ENCODE data around the gene LTC4S. TPM values are rescaled to one million over a fixed set of nuclear protein-coding genes. Genes with fewer than 3 reads are reported as not detected.

Gene LTC4S
- total and polyA plus RNA-seq, 4 donors = 1.3 to 3.3 (median 2.1) TPM

DNA sequence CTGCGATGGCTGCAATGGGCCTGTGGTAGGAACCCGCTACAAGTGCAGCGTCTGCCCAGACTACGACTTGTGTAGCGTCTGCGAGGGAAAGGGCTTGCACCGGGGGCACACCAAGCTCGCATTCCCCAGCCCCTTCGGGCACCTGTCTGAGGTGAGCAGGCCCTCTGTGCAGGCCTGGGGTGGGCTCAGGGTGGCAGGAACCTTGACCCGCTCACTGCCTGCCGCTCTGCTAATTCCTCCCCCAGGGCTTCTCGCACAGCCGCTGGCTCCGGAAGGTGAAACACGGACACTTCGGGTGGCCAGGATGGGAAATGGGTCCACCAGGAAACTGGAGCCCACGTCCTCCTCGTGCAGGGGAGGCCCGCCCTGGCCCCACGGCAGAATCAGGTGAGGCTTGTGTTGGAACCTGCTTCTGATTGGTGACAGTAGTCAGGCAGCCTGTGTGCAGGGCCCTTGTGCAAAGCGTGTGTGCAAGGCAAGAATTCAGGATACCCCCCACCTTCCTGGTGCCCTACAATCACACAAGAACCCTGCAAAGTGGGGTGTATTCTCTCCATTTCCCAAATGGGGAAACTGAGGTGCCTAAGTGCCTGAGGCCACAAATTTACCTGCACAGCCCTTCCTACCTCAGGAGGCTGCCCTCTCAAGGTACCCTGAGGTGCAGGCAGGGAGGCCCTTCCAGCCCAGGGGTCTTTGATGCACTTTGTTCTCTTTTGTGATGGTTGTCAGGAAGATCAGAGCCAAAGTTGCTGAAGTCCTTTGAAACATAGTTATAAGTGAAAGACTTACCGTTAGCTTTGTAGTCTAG is 30.4 kb downstream of the LTC4S start:
- no peak overlapping the region for H3K9ac ChIP-seq (ENCODE audit: low read depth in 1 of 2, low read length in 2 of 2)
- DNase-seq (ENCODE audit: low spot score) = no peak
- H3K9me3 ChIP-seq (ENCODE audit: control insufficient read depth in 4 of 4, low read length in 3 of 4) = no peaks in the 10 kb centered on the region
- H3K4me3 ChIP-seq (ENCODE audit: low read depth in 1 of 3, low read length in 3 of 3) = peak overlapping the region in 2 of 3 donors; percentile 15 to 31
- H3K27ac ChIP-seq (ENCODE audit: low read depth in 1 of 2, low read length in 2 of 2) = peak overlapping the region; percentile 10 to 36
- peaks cover 22 to 68% (median 56%) of the 10 kb centered on the region in 4 donors for H3K4me1 ChIP-seq (ENCODE audit: control insufficient read depth in 4 of 4, insufficient read depth in 4 of 4, low read length in 3 of 4)
- H3K36me3 ChIP-seq (ENCODE audit: control insufficient read depth in 4 of 4, insufficient read depth in 3 of 4, low read depth in 1 of 4, low read length in 3 of 4) = peaks cover 20 to 47% (median 37%) of the 10 kb centered on the region in 4 donors
- H3K27me3 ChIP-seq (ENCODE audit: control insufficient read depth in 4 of 4, insufficient read depth in 4 of 4, low read length in 3 of 4) = no peaks in the 10 kb centered on the region
- 50% methylated on average over 22 of the region's 22 CpGs for WGBS
- no peak for TF ChIP-seq FOXA1 (IDR thresholded peaks at IDR 0.05)
- TF ChIP-seq HNF4A (conservative IDR thresholded peaks at IDR 0.05) = no peak
- no peak for TF ChIP-seq TAF1 (conservative IDR thresholded peaks at IDR 0.05)
- no peak for TF ChIP-seq JUND (IDR thresholded peaks at IDR 0.05)
- TF ChIP-seq, protein P1, sequence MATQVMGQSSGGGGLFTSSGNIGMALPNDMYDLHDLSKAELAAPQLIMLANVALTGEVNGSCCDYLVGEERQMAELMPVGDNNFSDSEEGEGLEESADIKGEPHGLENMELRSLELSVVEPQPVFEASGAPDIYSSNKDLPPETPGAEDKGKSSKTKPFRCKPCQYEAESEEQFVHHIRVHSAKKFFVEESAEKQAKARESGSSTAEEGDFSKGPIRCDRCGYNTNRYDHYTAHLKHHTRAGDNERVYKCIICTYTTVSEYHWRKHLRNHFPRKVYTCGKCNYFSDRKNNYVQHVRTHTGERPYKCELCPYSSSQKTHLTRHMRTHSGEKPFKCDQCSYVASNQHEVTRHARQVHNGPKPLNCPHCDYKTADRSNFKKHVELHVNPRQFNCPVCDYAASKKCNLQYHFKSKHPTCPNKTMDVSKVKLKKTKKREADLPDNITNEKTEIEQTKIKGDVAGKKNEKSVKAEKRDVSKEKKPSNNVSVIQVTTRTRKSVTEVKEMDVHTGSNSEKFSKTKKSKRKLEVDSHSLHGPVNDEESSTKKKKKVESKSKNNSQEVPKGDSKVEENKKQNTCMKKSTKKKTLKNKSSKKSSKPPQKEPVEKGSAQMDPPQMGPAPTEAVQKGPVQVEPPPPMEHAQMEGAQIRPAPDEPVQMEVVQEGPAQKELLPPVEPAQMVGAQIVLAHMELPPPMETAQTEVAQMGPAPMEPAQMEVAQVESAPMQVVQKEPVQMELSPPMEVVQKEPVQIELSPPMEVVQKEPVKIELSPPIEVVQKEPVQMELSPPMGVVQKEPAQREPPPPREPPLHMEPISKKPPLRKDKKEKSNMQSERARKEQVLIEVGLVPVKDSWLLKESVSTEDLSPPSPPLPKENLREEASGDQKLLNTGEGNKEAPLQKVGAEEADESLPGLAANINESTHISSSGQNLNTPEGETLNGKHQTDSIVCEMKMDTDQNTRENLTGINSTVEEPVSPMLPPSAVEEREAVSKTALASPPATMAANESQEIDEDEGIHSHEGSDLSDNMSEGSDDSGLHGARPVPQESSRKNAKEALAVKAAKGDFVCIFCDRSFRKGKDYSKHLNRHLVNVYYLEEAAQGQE (IDR thresholded peaks at IDR 0.05) = no peak
- TF ChIP-seq, protein P2, sequence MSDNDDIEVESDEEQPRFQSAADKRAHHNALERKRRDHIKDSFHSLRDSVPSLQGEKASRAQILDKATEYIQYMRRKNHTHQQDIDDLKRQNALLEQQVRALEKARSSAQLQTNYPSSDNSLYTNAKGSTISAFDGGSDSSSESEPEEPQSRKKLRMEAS (IDR thresholded peaks at IDR 0.05) = no peak
- no peak for TF ChIP-seq SP1 (IDR thresholded peaks at IDR 0.05)
- no peak for TF ChIP-seq NR2F2 (IDR thresholded peaks at IDR 0.05)
- no peak for TF ChIP-seq ZBTB33 (IDR thresholded peaks at IDR 0.05)
- TF ChIP-seq FOXA2 (IDR thresholded peaks at IDR 0.05) = no peak
- no peak for TF ChIP-seq YY1 (IDR thresholded peaks at IDR 0.05)
- TF ChIP-seq GABPA (IDR thresholded peaks at IDR 0.05 in 1 of 2, conservative IDR thresholded peaks at IDR 0.05 in 1 of 2) = no peak
- TF ChIP-seq HNF4G (IDR thresholded peaks at IDR 0.05) = no peak
- TF ChIP-seq CTCF (IDR thresholded peaks at IDR 0.05; ENCODE audit: low read depth, low read length, missing input control) = no peak

- peaks cover 17 to 65% (median 53%) of the 10 kb centered on the region in 4 donors for H3K4me1 ChIP-seq (ENCODE audit: control insufficient read depth in 4 of 4, insufficient read depth in 4 of 4, low read length in 3 of 4)
- H3K9me3 ChIP-seq (ENCODE audit: control insufficient read depth in 4 of 4, low read length in 3 of 4) = no peaks in the 10 kb centered on the region
- peak overlapping the region in 1 of 2 donors; percentile 36 for H3K27ac ChIP-seq (ENCODE audit: low read depth in 1 of 2, low read length in 2 of 2)
- H3K27me3 ChIP-seq (ENCODE audit: control insufficient read depth in 4 of 4, insufficient read depth in 4 of 4, low read length in 3 of 4) = no peaks in the 10 kb centered on the region
- H3K36me3 ChIP-seq (ENCODE audit: control insufficient read depth in 4 of 4, insufficient read depth in 3 of 4, low read depth in 1 of 4, low read length in 3 of 4) = peaks cover 22 to 49% (median 40%) of the 10 kb centered on the region in 4 donors
- no peak overlapping the region for H3K4me3 ChIP-seq (ENCODE audit: low read depth in 1 of 3, low read length in 3 of 3)
- no peak overlapping the region for H3K9ac ChIP-seq (ENCODE audit: low read depth in 1 of 2, low read length in 2 of 2)
- no peak for DNase-seq (ENCODE audit: low spot score)
- WGBS = 29% methylated on average over 3 of the region's 3 CpGs
- no peak for TF ChIP-seq TAF1 (conservative IDR thresholded peaks at IDR 0.05)
- no peak for TF ChIP-seq ZBTB33 (IDR thresholded peaks at IDR 0.05)
- no peak for TF ChIP-seq HNF4G (IDR thresholded peaks at IDR 0.05)
- TF ChIP-seq SP1 (IDR thresholded peaks at IDR 0.05) = peak; percentile 27
- TF ChIP-seq FOXA1 (IDR thresholded peaks at IDR 0.05) = peak; percentile 59
- no peak for TF ChIP-seq GABPA (IDR thresholded peaks at IDR 0.05 in 1 of 2, conservative IDR thresholded peaks at IDR 0.05 in 1 of 2)
- TF ChIP-seq HNF4A (conservative IDR thresholded peaks at IDR 0.05) = peak; percentile 36 to 46
- no peak for TF ChIP-seq CTCF (IDR thresholded peaks at IDR 0.05; ENCODE audit: low read depth, low read length, missing input control)
- no peak for TF ChIP-seq JUND (IDR thresholded peaks at IDR 0.05)
- TF ChIP-seq RAD21 (IDR thresholded peaks at IDR 0.05) = peak in 1 of 2 donors; percentile 12
Observed at GRCh38 chr5:179824745-179825112, 30.9 kb downstream of the LTC4S start.
